ENCODE data around the gene C2orf72.
A peak's percentile ranks its signal among the peaks of the same experiment; 100 is the strongest.
"Not testable (repeated sequence)": the region's sequence is repeated elsewhere in the genome, so short reads cannot be mapped to it uniquely, and the experiment has no call there.

Gene C2orf72

DNA sequence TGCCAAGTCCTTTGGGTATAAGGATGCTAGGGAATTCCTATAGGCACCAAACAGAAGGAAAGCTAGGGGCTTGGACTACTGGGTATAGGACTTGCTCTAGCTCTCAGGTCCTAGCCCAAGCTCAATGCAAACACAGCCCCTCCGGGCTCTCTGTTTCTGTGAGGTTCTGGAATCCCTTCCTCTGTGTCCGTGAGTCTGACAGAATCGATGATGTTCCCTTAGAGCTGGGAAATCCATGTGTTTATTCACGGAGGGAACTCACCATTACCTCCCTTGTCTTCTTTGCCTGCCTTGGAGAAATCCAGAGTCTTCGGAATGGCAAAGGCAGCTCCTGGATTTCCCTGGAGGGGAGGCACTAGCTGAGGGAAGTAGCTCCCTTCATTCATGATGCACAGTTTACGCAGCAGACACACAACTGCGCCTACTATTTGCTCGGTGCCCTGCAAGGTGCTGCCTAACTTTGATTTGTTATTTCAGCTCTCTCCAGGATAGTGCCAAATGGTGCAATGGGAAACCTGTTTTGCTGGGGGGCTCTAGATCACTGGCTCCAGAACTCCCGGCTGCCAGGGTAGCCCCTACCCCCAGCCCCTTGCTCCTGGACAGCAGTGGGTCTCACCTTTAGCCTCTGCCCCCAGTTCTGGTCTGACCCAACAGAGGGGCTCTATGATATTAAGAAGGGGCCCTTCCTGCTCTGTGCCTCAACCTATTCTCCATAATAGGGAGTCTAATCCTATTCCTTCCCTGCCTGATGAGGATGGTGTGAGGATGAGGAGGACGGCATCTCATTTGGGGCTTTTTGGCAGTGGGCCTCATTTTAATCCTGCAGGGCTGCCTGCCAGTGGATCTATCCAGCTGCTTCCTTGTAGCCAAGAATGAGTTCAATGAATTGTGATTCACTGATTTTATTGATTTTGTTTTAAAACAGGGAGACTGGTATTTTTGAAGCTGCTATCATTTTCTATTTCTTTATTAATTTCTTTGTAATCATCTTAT, 10.9 kb downstream of the C2orf72 start:
- no peak for DNase-seq

- no peak for DNase-seq
Observed at GRCh38 chr2:231049286-231050017, 12.1 kb downstream of the C2orf72 start.

- no peak for DNase-seq
Observed at GRCh38 chr2:231050018-231050901, 12.9 kb downstream of the C2orf72 start.

- no peak for DNase-seq
Observed at GRCh38 chr2:231051116-231051515, 13.8 kb downstream of the C2orf72 start.

DNA sequence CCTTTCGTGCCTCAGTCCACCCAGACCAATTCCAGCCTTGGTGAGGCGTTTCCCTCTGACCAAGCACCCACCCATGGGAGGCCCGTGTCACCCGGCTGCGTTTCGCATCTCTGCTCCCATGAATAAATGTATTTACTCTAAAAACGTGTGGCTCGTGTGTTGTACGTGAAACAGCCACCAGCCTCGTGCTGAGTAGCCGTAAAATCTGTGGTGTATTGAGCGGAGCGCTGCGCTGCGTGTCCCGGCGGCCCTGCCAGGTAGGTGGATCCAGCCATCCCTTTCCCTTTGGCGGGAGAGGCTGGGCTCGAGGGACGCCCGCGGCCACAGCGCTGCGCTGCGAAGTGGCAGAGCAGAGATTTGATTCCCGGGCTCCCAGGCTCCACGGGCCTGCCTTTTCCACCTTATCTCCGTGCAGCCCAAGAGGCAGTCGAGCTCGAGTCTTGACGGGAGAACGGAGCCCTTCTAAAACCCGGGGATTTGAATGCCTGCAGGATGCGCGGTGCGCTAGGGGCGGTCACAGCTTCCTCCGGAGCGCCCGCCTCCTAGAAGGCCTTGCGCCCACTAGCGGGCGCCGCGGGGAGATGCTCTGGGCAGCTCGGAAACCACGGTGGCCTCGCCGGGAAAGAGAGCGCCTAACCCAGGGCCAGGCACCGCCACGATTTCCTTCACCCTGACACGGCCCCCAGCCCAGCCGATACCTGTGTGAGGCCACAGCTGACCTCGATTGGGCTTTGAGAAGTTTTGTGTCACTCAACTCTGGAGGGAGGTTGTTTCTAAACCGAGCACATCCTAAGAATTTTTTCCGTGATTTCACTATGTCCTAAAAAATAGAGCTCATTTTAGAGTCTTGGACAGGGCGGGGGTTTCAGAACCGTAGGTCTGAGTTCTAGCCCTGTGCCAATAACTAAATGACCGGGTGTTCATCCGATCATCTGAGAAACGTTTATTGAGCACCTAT, 15.4 kb downstream of the C2orf72 start:
- peak; percentile 91 for DNase-seq

- DNase-seq, result no peak
Observed at GRCh38 chr2:231053846-231054245, 16.5 kb downstream of the C2orf72 start.

- DNase-seq, result peak; percentile 95
Observed at GRCh38 chr2:231056453-231057416, 19.4 kb downstream of the C2orf72 start, which contains the start of gene PSMD1. PSMD1 (plus strand) TSS chr2:231056867; CDS start chr2:231057026, 159 bp downstream.

GRCh38 chr2:231057590-231057989, 20.3 kb downstream of the C2orf72 start:
- DNase-seq, result no peak

DNA sequence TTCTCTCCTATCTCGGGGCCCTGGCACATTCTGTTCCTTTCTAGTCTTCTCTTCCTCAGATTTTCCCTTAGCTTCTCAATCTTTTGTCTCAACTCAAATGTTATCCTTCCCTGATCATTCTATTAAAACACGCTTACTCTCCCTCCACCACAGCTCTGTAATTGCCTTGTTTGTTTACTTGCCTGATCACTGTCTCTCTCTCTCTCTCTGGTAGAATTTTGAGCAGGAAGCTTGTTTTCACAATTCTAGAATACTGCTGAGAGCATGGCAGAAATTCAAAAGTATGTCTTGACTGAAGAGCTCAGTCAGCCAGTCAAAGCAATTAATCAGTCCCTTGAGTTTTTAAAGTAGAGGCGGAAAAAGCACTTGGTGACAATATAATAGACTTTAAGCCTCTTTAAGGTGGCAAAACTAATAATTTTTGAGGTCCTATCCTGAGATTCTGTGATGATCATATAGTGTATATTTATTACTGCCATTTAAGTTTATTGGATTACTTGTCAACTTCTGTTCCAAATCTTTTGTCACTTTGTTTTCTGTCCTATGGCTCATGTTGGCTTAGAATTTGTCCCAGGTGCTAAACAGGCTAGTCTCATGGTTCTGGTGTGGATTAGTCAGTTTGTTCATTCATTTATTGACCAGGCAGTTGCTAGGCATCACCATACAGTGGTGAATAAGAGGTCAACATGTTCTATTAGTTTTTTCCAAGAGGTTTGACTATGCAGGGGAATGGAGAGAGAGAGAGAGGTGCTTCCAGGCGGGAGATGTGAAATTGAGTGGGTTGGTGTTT, 21.6 kb downstream of the C2orf72 start:
- no peak for DNase-seq

GRCh38 chr2:231059756-231060155, 22.4 kb downstream of the C2orf72 start:
- DNase-seq, result no peak

GRCh38 chr2:231062776-231063175, 25.5 kb downstream of the C2orf72 start:
- DNase-seq, result no peak

DNA sequence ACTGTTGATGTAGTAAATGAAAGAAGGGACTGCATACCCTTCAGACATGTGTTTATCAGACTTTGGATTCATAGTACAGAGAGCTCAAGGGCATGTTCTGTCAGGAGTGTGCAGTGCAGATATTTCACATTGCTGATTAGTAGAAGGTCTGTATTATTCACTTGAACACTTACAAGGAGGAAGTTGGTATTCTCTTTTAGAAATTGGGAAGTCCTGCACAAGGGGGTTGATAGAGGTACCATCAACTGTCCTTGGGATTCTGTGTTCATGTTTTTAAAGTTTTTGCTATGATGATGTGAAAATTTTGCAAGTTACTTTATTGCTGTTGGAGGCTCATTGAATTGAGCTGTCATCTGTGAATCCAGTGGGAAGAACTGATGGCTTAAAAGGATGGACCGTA, 26.0 kb downstream of the C2orf72 start:
- no peak for DNase-seq

- no peak for DNase-seq
Observed at GRCh38 chr2:231065966-231066365, 28.6 kb downstream of the C2orf72 start.

DNA sequence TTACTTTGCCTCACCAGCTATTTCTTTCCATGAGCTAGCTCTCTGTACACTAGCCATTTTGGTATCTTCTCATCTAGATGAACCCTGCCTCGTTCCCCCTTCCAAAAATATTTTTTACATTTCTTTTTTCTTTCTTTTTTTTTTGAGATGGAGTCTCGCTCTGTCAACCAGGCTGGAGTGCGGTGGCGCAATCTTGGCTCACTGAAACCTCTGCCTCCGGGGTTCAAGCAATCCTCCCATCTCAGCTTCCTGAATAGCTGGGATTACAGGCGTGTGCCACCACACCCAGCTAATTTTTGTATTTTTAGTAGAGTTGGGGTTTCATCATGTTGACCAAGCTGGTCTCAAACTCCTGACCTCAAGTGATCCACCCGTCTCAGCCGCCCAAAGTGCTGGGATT, 30.2 kb downstream of the C2orf72 start:
- not testable (repeated sequence) for DNase-seq

DNA sequence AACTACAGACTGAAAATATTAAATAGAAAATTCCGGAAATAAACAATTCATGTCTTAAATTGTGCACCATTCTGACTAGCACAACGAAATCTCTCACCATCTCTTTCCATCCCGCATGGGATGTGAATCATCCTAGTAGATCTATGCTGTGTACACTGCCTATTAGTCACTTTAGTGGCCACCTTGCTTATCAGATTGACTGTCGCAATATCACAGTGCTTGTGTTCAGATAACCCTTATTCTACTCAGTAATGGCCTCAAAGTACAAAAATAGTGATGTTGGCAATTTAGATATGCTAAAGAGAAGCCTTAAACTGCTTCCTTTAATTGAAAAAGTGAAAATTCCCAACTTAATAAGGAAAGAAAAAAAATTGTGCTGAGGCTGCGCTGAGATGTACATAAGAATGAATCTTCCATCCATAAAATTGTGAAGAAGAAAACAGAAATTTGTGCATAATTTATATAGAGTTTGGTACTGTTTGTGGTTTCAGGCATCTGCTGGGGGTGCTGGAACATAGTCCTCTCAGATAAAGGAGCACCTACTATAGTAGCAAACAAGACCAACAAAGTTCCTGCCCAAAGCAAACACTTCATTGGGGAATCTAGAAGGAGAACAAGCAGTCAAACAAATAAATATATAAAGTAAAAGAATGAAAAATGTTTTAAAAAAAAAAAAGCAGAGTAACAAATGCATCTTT, 31.4 kb downstream of the C2orf72 start:
- no peak for DNase-seq

DNA sequence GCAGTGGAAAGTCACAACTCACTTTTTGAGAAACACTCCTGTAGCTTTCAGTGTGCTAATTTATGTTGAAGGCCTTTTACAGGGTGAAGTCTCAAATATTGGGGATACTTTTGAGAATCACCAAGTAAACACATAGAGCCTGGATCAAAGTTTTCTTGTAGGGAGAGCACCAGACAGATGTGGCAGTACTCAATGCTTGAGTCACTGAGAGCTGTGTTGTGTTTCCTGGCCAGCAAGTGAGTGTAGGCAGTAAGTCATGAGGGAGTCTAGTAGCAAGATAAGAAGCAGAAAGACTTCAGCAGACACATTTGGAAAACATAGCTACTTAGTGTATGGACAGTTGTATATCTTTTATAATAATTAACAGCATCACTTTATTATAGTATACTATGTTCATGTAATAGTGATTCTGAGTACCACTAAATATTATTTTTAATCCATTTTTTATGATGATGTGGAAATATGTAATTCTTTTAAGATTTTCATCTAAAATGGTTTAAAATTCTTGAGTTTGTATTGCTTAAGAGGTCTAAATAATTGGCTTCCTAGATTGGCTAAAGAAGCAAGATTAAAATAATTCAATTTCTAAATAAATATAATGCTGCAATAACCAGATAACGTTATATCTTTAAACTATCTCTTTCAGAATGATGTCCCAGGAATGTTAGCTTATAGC, 32.2 kb downstream of the C2orf72 start:
- no peak for DNase-seq

DNA sequence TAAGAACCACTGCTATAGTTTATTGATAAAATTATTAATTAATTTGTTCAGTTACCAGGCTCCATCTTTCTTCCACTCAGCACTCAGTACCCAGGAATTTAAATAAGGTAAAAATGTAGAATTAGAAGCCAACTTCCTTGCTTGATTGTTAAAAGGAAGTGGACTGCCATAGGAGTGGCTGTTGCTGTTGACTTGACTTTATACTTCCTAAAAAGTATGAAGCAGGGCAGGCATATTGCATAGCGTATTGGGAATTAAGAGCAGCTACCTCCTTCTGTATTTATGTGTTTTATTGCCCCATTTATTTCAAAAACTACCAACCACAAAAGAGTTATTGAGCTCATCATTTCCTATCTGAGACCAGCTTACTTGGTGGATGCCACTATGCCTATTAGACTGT, 47.2 kb downstream of the C2orf72 start:
- peak; percentile 18 for DNase-seq

DNA sequence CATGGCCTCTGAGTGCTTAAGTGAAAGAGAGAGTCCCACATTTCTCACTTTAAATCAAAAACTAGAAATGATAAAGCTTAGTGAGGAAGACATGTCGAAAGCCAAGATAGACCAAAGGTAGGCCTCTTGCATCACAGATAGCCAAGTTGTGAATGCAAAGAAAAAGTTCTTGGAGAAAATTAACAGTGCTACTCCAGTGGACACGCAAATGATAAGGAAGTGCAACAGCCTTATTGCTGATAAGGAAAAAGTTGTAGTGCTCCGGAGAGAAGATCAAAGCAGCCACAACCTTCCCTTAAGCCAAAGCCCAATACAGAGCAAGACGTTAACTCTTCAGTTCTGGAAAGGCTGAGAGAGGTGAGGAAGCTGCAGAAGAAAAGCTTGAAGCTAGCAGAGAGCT, 51.4 kb downstream of the C2orf72 start:
- no peak for DNase-seq
